SK-N-MC (cell line): ENCODE results near the gene MAP2.

Experiments
- EZH2 ChIP-seq: fragments of 200-600 bp; sonication (generic); IDR thresholded peaks from one replicate; pipeline ENCODE4 v1.6.1; 2017; ENCODE audit warnings: antibody characterized with exemption
- FOXP2 ChIP-seq: optimal IDR thresholded peaks from 2 replicates; pipeline ENCODE3; 2011; ENCODE audit warnings: mild to moderate bottlenecking, moderate library complexity; ENCODE audit not compliant: insufficient read depth; ENCODE audit errors: extremely low read length, control extremely low read depth
- POLR2AphosphoS5 ChIP-seq: IDR thresholded peaks from 2 replicates; pipeline ENCODE4 v1.6.1; 2012; ENCODE audit warnings: mild to moderate bottlenecking, low read depth, low read length, borderline replicate concordance

- no peak for TF ChIP-seq EZH2
- no peak for TF ChIP-seq POLR2AphosphoS5
- no peak for TF ChIP-seq FOXP2
These were observed 35.5 kb downstream of the MAP2 start for GRCh38 chr2:209459359-209459758.
